ENCODE measurements around the gene WAC.
"Not testable (repeated sequence)": the region's sequence is repeated elsewhere in the genome, so short reads cannot be mapped to it uniquely, and the experiment has no call there.

WAC gene

GRCh38 chr10:28569506-28570159 is 36.7 kb downstream of the WAC start:
- DNase-seq (ENCODE audit: low spot score): peak; percentile 50

GRCh38 chr10:28570598-28570997 is 37.7 kb downstream of the WAC start:
- DNase-seq (ENCODE audit: low spot score): no peak

- no peak for DNase-seq (ENCODE audit: low spot score)
These were observed 38.3 kb downstream of the WAC start for GRCh38 chr10:28571265-28571664.

DNA sequence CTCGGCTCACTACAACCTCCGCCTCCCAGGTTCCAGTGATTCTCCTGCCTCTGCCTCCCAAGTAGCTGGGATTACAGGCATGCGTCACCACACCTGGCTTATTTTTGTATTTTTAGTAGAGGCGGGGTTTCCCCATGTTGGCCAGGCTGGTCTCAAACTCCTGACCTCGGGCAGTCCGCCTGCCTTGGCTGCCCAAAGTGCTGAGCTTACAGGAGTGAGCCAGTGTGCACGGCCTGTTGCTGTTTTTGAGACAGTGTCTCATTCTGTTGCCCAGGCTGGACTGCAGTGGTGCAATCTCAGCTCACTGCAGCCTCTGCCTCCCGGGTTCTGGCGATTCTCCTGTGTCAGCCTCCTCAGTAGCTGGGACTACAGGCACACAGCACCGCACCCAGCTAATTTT is 41.3 kb downstream of the WAC start:
- not testable (repeated sequence) for DNase-seq (ENCODE audit: low spot score)

- no peak for DNase-seq (ENCODE audit: low spot score)
These were observed 42.9 kb downstream of the WAC start for GRCh38 chr10:28575852-28576251.

- no peak for DNase-seq (ENCODE audit: low spot score)
These were observed 44.6 kb downstream of the WAC start for GRCh38 chr10:28577506-28577905.

- DNase-seq (ENCODE audit: low spot score): no peak
These were observed 45.5 kb downstream of the WAC start for GRCh38 chr10:28578454-28578853.

GRCh38 chr10:28580825-28581224 is 47.9 kb downstream of the WAC start:
- DNase-seq (ENCODE audit: low spot score): no peak

DNA sequence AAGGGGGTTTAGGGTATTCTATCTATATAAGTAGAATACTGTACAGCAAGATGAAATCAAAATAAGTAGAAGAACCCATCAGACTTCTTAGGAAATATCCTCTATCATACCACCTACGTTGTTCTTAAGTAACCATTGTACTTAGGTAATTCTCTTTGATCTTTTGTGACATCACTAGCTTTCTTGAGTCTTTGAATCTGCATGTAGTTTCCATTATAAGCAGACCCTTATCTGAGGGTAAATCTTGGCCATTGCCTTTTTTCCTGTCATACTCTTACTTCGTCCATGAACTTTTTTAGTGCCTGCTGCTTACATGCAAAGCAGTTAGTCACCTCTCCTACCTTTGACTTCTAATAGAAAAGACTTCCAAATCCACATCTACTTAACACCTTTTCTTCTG is 49.0 kb downstream of the WAC start:
- DNase-seq (ENCODE audit: low spot score): no peak

DNA sequence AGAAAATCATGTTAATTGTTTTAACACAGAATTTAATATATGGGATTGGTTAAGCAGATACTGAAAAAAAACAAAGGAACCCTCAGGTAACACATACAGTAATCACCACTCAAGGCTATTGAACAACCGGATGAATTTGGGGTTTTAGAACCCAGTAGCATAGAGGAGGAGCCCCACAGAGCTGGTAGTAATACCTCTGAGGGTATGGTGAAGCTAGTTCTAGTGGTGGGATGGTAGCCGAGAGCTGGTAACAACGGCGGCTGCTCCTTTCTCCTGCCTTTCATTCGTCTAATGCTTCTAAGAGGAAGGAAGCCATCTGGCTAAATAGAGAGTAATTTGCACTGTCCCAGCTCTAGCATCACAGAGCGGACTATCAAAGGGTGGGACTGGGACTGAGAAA is 52.2 kb downstream of the WAC start:
- no peak for DNase-seq (ENCODE audit: low spot score)

DNA sequence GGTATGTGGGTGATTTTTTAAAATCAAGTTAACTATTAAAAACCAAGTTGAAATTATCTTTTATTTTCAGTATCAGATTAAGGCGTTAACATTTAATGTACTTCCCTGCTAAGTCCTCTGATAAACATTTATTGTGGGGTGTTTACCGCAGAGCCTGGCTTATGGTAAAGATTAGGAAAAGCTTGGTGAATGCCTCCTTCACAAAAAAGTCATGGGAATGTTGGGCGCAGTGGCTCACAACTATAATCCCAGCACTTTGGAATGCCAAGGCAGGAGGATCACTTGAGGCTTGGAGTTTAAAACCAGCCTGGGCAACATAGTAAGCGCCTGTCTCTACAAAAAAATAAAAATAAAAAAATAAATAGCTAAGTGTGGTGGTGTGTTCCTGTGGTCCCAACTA is 53.3 kb downstream of the WAC start:
- DNase-seq (ENCODE audit: low spot score): no peak

GRCh38 chr10:28587270-28587969 is 54.5 kb downstream of the WAC start:
- DNase-seq (ENCODE audit: low spot score): peak; percentile 15

DNA sequence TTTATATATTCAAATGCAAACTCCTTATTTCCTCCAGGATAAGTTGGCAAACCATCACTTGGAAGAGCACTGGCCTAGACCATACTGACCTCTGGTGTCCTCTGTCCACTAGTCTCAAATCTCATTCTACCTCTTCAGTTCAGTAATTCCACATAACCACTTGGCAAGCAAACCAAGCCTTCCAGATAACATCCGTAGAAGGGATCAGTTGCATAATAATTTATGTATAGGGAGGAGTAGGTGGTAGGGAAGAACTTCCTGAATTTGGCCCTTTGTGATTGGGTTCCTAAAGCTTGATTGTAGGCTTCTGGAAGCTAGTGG is 55.0 kb downstream of the WAC start:
- DNase-seq (ENCODE audit: low spot score): peak; percentile 34

DNA sequence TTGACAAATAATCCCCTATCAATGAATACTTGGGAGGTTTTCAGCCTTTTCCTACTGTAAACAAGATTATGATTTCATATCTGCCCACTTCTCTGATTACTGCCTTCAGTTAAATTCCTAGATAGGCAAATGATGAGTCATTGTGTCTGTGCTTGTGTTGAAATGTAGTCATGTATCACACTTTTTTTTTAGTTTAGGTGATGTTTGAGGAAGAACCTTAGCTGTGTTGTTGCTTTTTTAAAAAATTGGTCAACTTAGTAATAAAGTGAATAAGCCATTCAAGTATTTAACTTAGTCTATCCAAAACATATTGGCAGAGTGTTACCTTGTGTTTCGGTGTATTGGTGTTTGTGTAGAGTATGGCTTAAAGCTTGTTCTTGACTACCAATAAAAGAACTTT is 60.0 kb downstream of the WAC start:
- peak; percentile 61 for DNase-seq (ENCODE audit: low spot score)

GRCh38 chr10:28593811-28594210 is 60.9 kb downstream of the WAC start:
- DNase-seq (ENCODE audit: low spot score): no peak

GRCh38 chr10:28594406-28594805 is 61.5 kb downstream of the WAC start:
- no peak for DNase-seq (ENCODE audit: low spot score)

GRCh38 chr10:28595613-28596012 is 62.7 kb downstream of the WAC start:
- peak; percentile 50 for DNase-seq (ENCODE audit: low spot score)

DNA sequence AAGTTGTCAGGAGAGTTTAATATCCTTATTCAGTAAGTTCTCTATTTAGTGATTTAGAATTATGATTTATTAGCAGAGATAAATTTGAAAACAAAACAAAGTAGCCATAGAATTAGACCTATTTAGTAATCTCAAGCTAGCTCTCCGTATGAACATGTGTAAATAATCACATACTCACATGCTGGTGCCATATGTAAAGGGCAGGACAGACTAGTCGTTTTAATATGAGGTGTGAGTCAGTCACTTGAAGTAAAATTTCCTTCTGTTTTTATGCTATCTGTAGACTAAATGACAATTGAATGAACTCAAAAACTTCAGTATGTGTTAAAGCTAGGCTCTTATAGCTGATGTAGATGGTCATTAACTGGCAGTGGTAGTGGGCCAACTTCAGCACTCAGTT is 67.1 kb downstream of the WAC start:
- DNase-seq (ENCODE audit: low spot score): no peak

- no peak for DNase-seq (ENCODE audit: low spot score)
These were observed 68.1 kb downstream of the WAC start for GRCh38 chr10:28601012-28601411.

DNA sequence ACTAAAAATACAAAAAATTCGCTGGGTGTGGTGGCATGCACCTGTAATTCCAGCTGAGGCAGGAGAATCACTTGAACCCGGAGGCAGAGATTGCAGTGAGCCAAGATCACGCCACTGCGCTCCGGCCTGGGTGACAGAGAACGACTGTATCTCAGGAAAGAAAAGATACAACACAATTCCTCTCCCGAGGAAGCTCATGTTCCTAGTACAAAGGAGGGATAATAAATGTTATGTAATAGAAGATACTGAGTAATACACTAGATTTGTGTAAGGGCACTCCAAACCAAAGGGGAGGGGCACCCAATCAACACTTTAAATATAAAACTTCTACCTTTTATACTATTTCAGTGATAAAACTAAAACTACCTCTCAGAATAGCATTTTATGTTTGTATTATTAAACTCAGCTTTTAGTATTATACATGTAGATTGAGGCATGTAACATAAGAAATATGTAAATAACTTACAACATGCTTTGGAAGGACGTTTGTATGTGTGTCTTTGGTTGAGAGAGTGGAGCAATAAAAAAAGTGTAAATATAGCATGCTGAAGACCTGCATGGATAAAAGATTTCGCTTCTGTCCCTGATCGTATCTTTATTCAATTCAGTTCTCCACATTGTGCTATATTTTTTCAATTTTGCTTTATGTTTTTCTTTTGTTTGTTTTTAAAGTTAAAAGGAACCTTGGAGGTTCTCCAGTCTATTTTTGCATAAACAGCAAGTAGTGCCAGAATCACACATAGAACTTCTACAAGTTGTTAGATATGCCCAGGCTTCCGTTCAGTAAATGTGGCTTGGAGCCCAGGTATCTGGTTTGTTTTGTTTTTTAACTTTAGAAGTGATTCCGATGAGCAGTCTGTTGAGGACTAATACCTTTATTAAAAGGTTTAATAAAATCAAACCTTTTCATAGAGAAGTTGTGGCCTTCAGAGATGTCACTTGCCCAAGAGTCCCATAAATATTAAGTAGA is 71.9 kb downstream of the WAC start:
- DNase-seq (ENCODE audit: low spot score): peak; percentile 10

DNA sequence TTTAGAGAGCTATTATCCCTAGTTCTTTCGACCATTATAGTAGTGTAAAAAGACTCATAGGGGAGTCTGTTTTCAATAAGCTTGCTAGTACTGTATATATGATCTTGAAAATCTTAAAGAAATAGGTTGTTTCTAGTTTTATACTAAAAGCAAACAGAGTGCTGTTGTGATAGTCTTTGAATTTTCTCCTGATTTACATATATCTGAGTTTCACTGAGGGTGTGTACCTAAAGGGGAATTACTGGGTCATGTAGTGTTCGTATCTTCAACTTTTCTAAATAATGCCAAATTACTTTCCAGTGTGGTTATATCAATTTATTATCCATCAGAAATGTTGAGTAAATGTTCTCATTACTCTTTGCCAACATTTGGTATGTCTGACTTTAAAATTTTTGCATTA is 73.7 kb downstream of the WAC start:
- DNase-seq (ENCODE audit: low spot score): no peak

GRCh38 chr10:28609636-28610035 is 76.7 kb downstream of the WAC start:
- DNase-seq (ENCODE audit: low spot score): not testable (repeated sequence)

DNA sequence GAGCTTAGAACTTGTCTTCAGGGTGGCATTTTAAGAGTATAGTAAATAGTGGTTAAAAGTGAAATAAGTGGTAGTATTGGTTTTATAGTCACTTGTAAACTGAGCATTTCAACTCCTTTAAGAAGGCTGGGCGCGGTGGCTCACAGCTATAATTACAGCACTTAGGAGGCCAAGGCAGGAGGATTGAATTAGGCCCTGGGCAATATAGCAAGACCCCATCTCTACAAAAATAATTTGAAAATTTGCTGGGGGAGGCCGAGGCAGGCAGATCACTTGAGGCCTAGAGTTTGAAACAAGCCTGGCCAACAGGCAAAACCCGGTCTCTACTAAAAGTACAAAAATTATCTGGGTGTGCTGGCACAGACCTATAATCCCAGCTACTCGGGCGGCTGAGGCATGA is 80.0 kb downstream of the WAC start:
- DNase-seq (ENCODE audit: low spot score): no peak
